ENCODE results near the gene PTPN3. TPM values are rescaled to one million over a fixed set of nuclear protein-coding genes. Genes with fewer than 3 reads are reported as not detected.

PTPN3 gene
- total RNA-seq, 1 donor from 2014 or later: 2.4 TPM

DNA sequence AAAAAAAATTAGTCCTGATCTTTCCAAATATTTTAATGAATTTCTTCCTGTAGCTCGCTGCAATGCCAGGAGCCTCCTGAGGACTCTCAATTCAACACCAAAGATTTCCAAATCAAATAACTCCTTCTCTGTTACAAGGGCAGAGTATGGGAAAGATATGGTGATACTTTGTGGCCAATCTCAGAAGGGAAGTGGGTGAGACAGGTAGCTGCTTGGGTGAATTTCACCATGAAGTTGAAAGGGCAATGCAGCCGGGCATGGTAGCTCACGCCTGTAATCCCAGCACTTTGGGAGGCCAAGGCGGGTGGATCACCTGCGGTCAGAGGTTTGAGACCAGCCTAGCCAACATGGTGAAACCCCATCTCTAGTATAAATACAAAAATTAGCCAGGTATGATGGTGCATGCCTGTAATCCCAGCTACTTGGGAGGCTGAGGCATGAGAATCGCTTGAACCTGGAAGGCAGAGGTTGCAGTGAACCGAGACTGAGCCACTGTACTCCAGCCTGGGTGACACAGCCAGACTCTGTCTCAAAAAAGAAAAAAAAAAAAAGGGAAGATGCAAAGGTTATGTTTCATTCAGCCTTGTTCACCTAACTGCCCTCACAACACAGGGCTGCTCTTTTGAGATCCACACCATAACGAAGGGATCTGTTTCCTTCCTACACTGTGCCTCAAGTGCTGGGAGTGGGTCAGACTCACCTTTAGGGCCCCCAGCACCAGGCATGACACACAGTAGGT, 58.6 kb downstream of the PTPN3 start:
- no peak overlapping the region for H3K4me3 Mint-ChIP-seq
- Histone ChIP-seq H3K27me3 (no peaks in the 10 kb centered on the region), H3K36me3 (no peaks in the 10 kb centered on the region), H3K9ac (no peak overlapping the region), H2AFZ (replicated peaks) (no peak overlapping the region), H3K4me3 (no peak overlapping the region), H3K27ac (no peak overlapping the region), H3K4me2 (no peak overlapping the region), H3F3A (ENCODE audit: low read depth) (peaks cover 3% of the 10 kb centered on the region), H3K79me2 (ENCODE audit: low read depth) (no peaks in the 10 kb centered on the region), H4K20me1 (ENCODE audit: low read depth) (no peaks in the 10 kb centered on the region), H3K9me3 (ENCODE audit: low read depth) (no peaks in the 10 kb centered on the region), H3K4me1 (peaks cover 4% of the 10 kb centered on the region)
- no peak for TF ChIP-seq EZH2phosphoT487 (IDR thresholded peaks at IDR 0.05)
- TF ChIP-seq EZH2 (IDR thresholded peaks at IDR 0.05): no peak
- no peak for TF ChIP-seq CTCF (IDR thresholded peaks at IDR 0.05)
- no peaks in the 10 kb centered on the region for H3K9me3 Mint-ChIP-seq
- peaks cover 4% of the 10 kb centered on the region for H3K27me3 Mint-ChIP-seq (ENCODE audit: insufficient read depth, low read depth)
- H3K4me1 Mint-ChIP-seq: peaks cover 6% of the 10 kb centered on the region
- DNase-seq (ENCODE audit: low spot score): no peak
- no peaks in the 10 kb centered on the region for H3K36me3 Mint-ChIP-seq
- no peak overlapping the region for H3K27ac Mint-ChIP-seq

DNA sequence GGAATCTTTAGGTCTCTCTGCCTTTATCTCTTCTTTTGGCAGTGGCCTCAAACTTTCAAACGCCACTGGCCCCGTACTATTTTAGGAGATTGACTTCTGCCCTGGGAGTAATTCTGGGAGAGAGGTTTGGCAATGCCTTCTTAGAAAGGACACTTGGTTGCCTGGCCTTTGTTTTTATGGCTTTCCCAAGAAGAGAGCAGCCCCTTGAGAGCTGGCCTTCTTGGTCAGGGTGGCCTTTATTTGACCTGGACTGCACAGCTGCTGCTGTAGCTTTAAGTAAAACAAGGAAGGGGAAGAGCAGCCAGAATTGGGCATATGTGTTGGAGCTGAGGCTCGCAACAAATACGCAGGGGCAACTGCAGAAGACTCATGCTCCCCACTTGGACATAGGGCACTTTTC, 60.8 kb downstream of the PTPN3 start:
- H3K79me2 ChIP-seq (ENCODE audit: low read depth): no peaks in the 10 kb centered on the region
- H3K27ac Mint-ChIP-seq: no peak overlapping the region
- H3K9me3 ChIP-seq (ENCODE audit: low read depth): no peaks in the 10 kb centered on the region
- no peak overlapping the region for H3K4me3 Mint-ChIP-seq
- peaks cover 4% of the 10 kb centered on the region for H3K4me1 ChIP-seq
- no peak overlapping the region for H3K4me3 ChIP-seq
- peaks cover 3% of the 10 kb centered on the region for H3F3A ChIP-seq (ENCODE audit: low read depth)
- H3K27me3 ChIP-seq: no peaks in the 10 kb centered on the region
- H3K4me2 ChIP-seq: no peak overlapping the region
- no peak for TF ChIP-seq CTCF (IDR thresholded peaks at IDR 0.05)
- TF ChIP-seq EZH2phosphoT487 (IDR thresholded peaks at IDR 0.05): no peak
- no peak for TF ChIP-seq EZH2 (IDR thresholded peaks at IDR 0.05)
- no peak overlapping the region for H3K9ac ChIP-seq
- no peaks in the 10 kb centered on the region for H3K36me3 ChIP-seq
- H3K4me1 Mint-ChIP-seq: peaks cover 6% of the 10 kb centered on the region
- peaks cover 4% of the 10 kb centered on the region for H3K27me3 Mint-ChIP-seq (ENCODE audit: insufficient read depth, low read depth)
- no peak overlapping the region for H2AFZ ChIP-seq (replicated peaks)
- H3K27ac ChIP-seq: no peak overlapping the region
- no peaks in the 10 kb centered on the region for H3K36me3 Mint-ChIP-seq
- no peak for DNase-seq (ENCODE audit: low spot score)
- no peaks in the 10 kb centered on the region for H4K20me1 ChIP-seq (ENCODE audit: low read depth)
- H3K9me3 Mint-ChIP-seq: no peaks in the 10 kb centered on the region

DNA sequence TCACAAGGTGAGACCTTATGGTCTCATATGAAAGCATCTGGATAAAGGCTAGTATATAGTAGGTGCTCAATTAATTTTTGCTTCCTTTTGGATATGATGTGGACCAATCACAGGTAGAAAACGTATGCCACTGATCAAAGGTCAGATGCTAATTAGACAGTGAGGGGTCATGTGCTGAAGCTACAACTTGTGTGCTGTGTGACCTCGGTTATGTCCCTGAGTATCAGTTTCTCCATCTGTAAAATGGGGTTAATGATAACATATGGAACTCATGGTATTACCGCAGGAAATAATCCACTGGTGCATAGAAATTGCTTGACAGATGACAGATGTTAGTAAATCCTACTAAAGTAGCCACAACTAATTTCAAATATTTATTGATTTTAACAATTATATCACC, 62.0 kb downstream of the PTPN3 start:
- TF ChIP-seq CTCF (IDR thresholded peaks at IDR 0.05) (no peak), EZH2phosphoT487 (IDR thresholded peaks at IDR 0.05) (no peak)
- H3K9me3 Mint-ChIP-seq: no peaks in the 10 kb centered on the region
- no peaks in the 10 kb centered on the region for H3K79me2 ChIP-seq (ENCODE audit: low read depth)
- no peak overlapping the region for H3K9ac ChIP-seq
- no peak overlapping the region for H3K27ac ChIP-seq
- H3K27ac Mint-ChIP-seq: no peak overlapping the region
- no peaks in the 10 kb centered on the region for H4K20me1 ChIP-seq (ENCODE audit: low read depth)
- H3K4me1 Mint-ChIP-seq: peaks cover 3% of the 10 kb centered on the region
- H3K4me3 Mint-ChIP-seq: no peak overlapping the region
- no peaks in the 10 kb centered on the region for H3K36me3 ChIP-seq
- H2AFZ ChIP-seq (replicated peaks): no peak overlapping the region
- peaks cover 4% of the 10 kb centered on the region for H3K27me3 Mint-ChIP-seq (ENCODE audit: insufficient read depth, low read depth)
- peaks cover under 1% of the 10 kb centered on the region for H3F3A ChIP-seq (ENCODE audit: low read depth)
- no peak for DNase-seq (ENCODE audit: low spot score)
- H3K4me3 ChIP-seq: no peak overlapping the region
- no peaks in the 10 kb centered on the region for H3K36me3 Mint-ChIP-seq
- no peak overlapping the region for H3K4me2 ChIP-seq
- peaks cover 4% of the 10 kb centered on the region for H3K4me1 ChIP-seq
- H3K27me3 ChIP-seq: no peaks in the 10 kb centered on the region
- H3K9me3 ChIP-seq (ENCODE audit: low read depth): no peaks in the 10 kb centered on the region
